Fibroblast of upper back skin (primary cell): ENCODE results near the gene GMPR.
"Not testable (repeated sequence)": the region's sequence is repeated elsewhere in the genome, so short reads cannot be mapped to it uniquely, and the experiment has no call there.

Experiments used
- DNase-seq: peaks from one replicate; pipeline ENCODE4 v3.0.0-alpha.2; 2013

GMPR gene

GRCh38 chr6:16226117-16227047 lies 12.0 kb upstream of the GMPR start:
- not testable (repeated sequence) for DNase-seq

GRCh38 chr6:16227048-16227562 lies 11.3 kb upstream of the GMPR start:
- no peak for DNase-seq

- no peak for DNase-seq
Measured at GRCh38 chr6:16227605-16228004, 10.8 kb upstream of the GMPR start.

GRCh38 chr6:16228043-16228442 lies 10.3 kb upstream of the GMPR start:
- no peak for DNase-seq

DNA sequence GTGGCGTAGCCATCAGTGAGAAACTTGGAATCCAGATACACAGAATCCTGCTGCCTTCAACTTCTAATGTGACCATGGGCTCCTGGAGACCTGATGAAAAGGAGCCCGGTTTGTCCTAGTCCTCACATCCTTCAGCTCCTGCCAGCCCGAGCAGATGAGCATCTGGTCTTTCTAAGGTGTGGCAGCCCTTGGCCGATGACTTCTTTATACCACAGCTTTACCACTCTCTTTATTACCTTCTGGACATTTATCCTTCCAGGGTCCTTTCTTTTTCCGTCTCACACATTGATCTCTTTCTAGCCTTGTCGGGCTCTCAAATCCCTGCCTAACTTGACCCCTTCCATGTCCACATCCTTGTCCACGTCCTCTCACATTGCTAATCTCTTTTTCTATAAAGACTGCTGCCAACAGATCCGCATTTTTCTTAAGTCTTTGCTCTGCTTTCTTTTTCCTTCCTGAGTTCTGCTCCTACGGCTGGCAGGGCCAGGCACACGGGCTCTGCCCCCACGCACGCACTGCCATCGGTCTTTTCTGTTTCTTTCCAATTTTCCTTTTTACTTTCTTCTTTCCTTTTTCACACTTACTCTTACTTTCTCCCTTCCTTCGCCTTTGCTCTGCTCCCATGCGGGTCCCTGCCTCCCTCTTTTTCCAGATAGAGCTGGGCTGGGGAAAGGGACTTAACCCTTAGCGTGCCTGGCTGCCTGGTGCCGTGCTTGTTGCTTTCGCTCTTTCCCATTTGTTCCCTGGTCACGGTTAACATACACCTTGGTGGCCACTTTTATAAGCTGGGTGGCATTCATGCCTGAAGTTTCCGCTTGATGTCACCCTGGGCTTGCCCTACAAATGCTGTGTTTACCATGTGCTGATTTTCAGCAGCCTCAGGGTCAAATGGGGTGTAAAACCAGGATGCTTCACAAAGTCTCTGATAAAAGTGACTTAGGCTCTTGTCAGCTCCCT lies 9.4 kb upstream of the GMPR start:
- no peak for DNase-seq

GRCh38 chr6:16229700-16230099 lies 8.7 kb upstream of the GMPR start:
- DNase-seq, result no peak

DNA sequence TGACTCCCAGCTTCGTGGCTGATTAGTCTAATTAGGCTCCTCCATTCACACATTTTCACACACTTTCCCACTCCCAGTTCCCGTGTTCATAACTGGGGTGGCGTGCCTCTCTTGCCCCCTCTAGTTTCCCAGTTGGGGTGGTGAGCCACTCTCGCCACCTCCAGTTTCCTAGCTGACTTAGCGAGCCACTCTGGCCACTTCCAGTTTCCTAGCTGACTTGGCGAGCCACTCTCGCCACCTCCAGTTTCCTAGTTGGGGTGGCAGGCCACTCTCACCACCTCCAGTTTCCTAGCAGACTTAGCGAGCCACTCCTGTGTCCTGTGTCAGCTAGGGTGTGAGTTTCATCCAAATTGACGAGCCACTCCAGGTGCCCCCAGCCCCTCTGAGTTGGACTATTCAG lies 7.4 kb upstream of the GMPR start:
- DNase-seq, result no peak

DNA sequence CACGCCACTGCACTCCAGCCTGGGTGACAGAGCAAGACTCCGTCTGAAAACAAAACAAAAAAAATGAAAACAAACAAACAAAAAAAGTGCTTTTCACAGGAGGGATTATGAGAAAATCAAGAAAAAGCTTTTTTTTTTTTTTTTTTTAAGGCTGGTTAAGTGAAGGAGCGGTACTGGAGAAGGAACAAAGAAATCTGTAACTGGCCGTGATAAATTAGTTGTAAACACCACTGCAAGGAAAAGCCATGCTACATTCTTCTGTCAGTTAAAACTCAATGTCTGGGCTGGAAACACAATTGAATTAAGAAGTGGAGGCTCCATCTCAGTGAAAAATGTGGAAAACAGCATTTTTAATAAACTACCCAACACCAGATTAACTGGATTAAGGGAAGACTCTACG lies 6.3 kb upstream of the GMPR start:
- no peak for DNase-seq

GRCh38 chr6:16236009-16236501 lies 2.3 kb upstream of the GMPR start:
- peak; percentile 8 for DNase-seq

- DNase-seq, result peak; percentile 65
Measured at GRCh38 chr6:16236631-16237199, 1.7 kb upstream of the GMPR start.

GRCh38 chr6:16237242-16237641 lies 1.1 kb upstream of the GMPR start:
- no peak for DNase-seq

- no peak for DNase-seq
Measured at GRCh38 chr6:16238963-16239797, 793 bp downstream of the GMPR start.

GRCh38 chr6:16239798-16240123 lies 1.4 kb downstream of the GMPR start:
- no peak for DNase-seq

DNA sequence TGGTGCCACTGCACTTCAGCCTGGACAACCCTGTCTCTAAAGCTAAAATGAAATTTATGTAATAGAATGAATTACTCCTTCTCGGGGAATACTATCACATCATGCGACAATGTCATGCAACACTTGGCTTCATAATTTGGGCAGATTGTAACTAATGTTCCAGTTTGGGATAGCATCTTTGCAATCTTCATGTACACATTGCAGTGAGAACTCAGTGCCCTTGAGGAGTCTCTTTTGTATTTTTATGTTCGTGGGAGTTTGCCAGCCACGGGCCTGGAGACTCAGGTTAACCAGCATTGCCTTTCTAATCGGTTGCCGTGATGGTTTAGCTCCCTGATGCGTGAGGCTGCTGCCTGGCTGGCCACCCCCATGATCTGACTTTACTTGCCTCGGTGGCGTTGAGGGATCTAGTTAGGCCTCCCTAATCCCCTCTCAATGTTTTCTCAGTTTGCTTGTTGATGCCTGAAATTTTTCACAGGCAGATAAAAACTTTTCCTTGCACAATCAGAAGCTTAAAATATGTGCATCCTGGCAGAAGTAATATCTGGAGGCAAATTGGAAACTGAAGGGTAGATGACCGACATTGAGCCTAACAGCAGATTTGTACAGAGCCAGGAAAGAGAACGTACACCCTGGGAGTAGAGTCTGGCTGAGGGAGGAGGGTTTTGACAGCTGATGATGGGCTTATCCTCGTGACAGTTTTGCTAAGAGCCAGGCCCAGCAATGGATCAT lies 2.4 kb downstream of the GMPR start:
- DNase-seq, result no peak

DNA sequence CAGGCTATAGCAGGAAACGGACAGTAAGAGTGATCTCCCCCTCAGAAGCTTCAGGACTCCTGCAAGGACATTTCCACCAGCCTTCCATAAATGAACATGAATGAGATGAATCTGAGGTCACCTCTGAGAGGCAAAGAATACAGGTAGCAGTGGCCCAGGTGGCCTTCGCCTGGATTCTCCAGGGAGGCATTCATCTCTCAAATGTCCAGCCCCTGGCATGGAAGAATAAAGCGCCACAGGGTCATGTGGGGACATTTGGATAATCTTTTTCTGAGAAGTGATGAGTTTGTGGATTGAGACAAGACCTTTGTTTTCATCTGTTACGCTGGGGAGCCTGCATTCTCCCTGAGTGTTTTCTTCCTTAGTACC lies 2.9 kb downstream of the GMPR start:
- no peak for DNase-seq

- peak; percentile 69 for DNase-seq
Measured at GRCh38 chr6:16243055-16243454, 4.7 kb downstream of the GMPR start.

DNA sequence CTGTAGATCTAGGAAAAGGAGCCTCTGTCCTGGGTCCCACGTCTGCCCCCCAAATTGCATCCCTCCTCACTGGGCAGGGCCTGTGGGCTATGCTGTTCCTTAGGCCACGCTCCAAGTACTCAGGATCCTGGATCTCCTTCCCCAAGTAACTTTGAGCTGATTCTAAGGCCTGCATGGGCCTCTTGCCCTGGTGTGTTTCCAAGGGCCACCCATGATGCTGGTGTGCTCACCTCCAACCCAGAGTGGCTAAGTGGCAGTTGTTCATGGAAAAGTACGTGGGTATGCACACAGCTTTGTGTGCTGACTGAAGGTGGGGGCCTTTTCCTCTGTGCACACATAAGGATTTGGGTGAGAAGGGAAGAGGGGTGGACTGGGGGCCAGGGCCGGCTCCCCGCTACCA lies 5.3 kb downstream of the GMPR start:
- DNase-seq, result no peak

DNA sequence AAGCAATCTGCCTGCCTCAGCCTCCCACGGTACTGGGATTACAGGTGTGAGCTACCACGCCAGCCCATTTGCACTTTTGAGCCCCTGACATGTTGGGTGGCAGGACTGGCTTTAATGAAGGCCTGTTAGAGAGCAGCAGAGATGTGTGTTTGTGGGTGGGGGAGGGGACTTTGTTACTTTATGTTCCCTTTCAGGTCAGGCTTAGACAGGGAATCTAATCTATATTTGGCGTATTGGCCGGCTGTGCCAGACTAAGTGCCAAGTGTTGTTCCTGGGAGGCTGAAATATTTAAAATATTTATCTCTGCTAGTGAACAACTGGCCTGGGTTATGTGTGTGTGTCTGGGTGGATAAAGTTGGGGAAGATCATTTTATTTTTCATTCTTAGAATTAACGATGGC lies 6.1 kb downstream of the GMPR start:
- DNase-seq, result no peak

- DNase-seq, result peak; percentile 14
Measured at GRCh38 chr6:16244869-16245451, 6.6 kb downstream of the GMPR start.

DNA sequence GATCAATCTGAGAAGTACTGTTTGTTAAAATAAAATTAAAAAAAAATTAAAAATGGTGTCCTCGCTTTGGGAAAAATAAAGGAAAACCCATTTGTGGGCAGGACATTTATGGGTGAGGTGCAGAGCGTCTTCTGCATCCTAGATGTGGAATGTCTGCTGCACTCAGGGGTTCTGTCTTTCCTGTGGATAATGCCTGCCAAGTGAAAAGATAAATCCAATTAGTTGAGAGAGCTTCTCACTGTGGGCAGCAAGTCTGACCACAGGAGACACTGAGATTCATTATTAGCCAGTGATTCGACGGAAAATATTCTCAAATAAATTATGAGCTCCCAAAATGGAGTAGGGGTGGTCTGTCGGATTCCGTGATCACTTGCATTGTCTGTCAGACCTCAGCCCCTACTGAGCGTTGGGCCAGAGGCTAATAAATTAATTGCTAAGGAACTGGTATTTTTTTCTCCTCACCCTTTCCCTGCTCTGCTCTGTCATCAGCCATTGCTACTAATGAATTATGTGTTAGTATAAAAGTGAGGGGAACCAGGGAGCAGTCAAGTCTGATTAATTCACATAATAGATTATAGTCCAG lies 10.0 kb downstream of the GMPR start:
- peak; percentile 20 for DNase-seq

DNA sequence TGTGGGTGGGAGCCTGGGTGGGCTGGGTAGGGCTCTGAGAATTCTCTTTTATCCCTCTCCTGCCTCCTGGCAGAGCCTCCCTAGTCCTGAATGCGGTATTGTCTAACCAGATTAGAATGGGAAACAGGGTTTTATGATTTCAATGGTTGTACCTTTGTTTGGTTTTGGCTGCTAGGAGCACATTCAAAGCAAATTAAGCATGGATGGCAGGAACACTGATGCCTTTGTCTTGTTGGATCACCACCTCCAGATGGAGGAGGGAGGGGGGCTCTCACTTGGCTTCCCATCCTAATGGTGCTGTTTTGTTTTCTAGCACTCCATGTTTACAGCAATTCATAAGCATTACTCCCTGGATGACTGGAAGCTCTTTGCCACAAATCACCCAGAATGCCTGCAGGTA lies 11.6 kb downstream of the GMPR start:
- no peak for DNase-seq
